Fibroblast of upper back skin (primary cell): ENCODE measurements around the gene ALOXE3.

Source experiments
- DNase-seq: peaks from one replicate; pipeline ENCODE4 v3.0.0-alpha.2; 2013

The ALOXE3 gene

DNA sequence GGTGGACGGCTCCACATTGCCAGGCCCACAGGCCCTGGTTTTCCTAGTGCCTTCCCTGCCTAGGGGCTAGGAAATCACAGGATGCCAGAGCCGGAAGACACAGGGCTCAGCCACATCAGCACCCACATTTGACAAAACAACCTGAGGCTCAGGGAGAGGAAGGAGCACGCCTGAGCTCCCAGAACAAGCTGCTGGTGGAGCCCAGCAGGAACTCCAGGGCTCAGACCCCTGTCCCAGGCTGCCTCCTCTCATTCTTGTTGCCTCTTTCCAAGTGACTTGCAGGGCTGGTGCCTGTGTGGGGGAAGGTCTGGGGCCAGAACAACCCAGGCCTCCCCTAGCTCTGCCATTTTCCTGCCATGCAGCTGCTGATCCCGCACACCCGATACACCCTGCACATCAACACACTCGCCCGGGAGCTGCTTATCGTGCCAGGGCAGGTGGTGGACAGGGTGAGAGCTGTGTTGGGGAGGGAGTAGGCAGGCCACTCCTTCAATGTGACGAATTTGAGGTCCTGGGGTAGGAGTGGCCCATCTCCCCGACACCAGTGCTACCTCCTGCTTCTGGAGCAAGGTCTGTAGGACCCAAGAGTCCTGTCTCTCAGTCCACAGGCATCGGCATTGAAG is 71.9 kb downstream of the ALOXE3 start:
- no peak for DNase-seq
